ENCODE measurements around the gene GPR119.
"Not testable (repeated sequence)": the region's sequence is repeated elsewhere in the genome, so short reads cannot be mapped to it uniquely, and the experiment has no call there.

The GPR119 gene

DNA sequence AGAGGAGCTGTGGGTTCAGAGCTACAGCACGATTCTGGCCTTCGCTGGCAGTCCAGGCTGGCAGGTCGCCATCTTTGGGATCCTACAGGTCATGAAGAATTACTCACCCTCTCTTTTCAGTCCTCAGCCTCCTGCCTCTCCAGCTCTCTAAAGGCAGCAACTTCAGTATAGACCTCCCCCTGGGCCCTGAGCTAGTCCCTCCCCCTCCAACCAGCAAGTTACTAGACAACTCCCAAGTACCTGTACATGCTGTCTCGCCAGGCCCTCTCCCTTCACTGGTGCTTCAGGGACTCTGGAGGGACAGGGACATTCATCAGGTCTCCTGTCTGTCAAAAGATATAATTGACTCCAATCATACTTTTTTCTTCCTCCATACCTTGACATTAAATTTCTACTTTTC, at the start of gene GPR119:
TSS of gene GPR119 (minus strand) at position 155 of the 400 bp plus-strand sequence. CDS start 227 bp downstream, outside the sequence.
- no peak for DNase-seq (ENCODE audit: low spot score)

GRCh38 chrX:130429236-130429635, 43.8 kb upstream of the GPR119 start:
- DNase-seq (ENCODE audit: low spot score), result not testable (repeated sequence)

DNA sequence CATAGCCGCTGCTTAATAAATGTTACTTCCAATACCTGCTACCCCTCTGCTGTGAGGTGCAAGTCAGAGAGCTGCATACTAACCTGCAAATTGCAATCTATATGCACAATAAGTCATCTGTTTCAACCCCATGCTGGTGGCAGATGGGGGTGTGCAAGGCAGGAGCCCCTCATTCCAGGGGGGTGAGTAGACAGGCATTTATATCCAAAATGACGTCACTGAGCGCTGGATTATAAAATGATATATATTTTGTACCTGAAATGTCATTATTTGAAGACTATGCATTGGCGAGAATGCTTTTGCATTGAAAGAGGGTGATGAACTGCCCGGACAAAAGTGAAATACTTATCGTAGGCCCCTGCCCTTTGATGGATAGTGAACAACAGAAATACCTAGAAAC, 41.1 kb upstream of the GPR119 start:
- no peak for DNase-seq (ENCODE audit: low spot score)

DNA sequence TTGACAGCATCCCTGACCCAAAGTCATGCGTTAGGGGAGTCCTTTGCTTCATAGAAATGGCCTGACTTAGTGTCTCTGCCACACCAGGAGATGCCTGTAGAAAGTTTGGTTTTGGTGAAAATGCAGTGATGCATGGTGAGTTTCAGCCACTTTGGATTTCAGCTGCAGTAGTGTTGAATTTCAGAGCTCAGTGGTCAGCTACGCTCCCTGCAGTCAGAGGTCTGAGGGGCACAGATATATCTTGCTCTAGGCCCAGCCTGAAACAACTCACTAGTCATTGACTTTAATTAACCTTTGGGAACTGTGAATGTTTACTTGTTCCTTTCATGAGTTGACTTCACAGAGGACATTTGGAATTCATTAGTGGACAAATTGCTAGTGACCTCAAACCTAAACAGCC, 33.8 kb upstream of the GPR119 start:
- DNase-seq (ENCODE audit: low spot score), result no peak

GRCh38 chrX:130418740-130419139, 33.3 kb upstream of the GPR119 start:
- DNase-seq (ENCODE audit: low spot score), result no peak

- no peak for DNase-seq (ENCODE audit: low spot score)
Measured at GRCh38 chrX:130418066-130418465, 32.6 kb upstream of the GPR119 start.

GRCh38 chrX:130416785-130417184, 31.3 kb upstream of the GPR119 start:
- no peak for DNase-seq (ENCODE audit: low spot score)

- no peak for DNase-seq (ENCODE audit: low spot score)
Measured at GRCh38 chrX:130415201-130415600, 29.7 kb upstream of the GPR119 start.

GRCh38 chrX:130414800-130415199, 29.3 kb upstream of the GPR119 start:
- no peak for DNase-seq (ENCODE audit: low spot score)

DNA sequence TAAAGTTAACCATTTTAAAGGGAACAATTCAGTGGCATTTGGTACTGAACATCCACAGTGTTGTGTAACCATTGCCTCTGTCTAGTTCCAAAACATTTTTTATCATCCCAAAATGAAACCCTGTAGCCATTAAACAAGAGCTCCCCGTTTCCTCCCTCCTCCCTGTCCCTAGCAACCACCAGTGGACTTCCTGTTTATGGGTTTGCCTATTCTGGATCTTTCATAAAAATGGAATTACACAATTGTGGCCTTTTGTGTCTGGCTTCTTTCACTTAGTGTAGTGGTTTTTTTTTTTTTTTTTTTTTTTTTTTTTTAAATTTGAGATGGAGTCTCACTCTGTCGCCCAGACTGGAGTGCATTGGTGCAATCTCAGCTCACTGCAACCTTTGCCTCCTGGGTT, 27.9 kb upstream of the GPR119 start:
- no peak for DNase-seq (ENCODE audit: low spot score)

- DNase-seq (ENCODE audit: low spot score), result no peak
Measured at GRCh38 chrX:130402208-130402684, 16.8 kb upstream of the GPR119 start.

GRCh38 chrX:130401415-130402207, 16.1 kb upstream of the GPR119 start, which contains the start of gene RBMX2:
RBMX2 (plus strand) TSS chrX:130401987; CDS start chrX:130402033, 46 bp downstream.
- DNase-seq (ENCODE audit: low spot score), result peak; percentile 97

DNA sequence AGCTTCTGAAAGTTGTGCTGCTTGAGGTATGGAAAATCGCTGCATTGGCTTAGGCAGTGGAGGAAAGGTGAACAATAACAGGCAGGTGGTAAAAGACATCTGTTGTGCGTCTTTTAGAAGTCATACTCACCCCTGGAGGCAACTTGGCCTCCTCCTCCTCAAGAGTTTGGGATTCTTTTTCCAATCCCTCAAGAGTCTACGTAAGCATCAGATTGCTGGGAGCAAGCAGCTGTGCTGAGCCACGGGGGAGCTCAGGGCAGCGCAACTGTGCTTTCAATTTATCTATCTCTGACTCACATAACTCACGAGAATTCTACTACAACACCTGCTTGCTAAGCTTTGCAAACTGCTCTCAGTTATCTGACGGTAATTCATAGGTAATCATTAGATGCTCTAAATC, 9.9 kb upstream of the GPR119 start:
- no peak for DNase-seq (ENCODE audit: low spot score)

- DNase-seq (ENCODE audit: low spot score), result peak; percentile 69
Measured at GRCh38 chrX:130393451-130394074, 8.1 kb upstream of the GPR119 start.

- no peak for DNase-seq (ENCODE audit: low spot score)
Measured at GRCh38 chrX:130386408-130386808, 934 bp upstream of the GPR119 start.

DNA sequence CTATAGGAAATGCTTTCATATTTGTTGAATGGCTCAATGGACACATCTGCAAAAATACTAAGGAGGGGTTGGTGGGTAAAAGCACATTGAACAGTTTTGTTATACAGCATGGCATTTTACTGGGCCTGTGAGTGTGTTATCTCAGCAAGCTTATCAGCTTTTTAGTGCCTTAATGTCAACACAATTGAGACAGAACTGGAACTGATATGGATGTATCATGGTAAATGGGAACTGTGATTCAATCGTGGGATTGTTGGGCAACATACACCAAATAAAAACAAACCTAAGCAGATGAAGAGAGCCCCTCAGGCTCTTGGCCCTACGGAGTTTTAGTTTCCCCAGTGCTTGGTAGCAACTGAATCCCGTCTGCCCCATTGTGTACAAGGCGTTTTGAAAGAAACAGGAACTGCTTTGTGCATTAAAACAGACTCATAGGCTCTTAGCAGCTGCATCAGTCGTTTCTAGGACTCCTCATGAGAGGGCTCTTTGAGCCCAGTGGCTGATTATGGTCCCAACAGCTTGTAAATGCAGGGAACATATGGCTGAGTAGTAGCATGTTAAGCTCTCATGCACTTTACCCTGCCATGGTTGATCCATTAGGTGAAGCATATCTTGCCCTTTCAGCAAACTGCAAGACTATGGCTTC, 7.3 kb downstream of the GPR119 start:
- DNase-seq (ENCODE audit: low spot score), result peak; percentile 30

DNA sequence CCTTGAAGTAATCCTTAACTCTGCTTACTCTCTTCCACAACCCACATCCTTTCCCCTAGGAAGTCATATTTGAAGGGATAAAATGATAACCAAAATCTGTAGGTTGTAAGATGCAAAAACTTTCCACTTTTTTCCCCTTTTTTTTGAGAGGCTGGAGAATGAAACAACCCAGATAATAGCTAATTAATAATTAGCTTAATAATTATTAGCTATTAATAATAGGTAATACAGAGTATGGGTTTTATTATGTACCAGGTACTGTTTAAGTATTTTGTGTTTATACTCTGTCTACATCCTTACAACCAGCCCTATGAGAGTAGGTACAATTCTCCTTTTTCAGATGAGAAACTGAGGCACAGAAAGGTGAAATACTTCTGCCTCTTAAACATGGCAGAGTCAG, 9.4 kb downstream of the GPR119 start:
- no peak for DNase-seq (ENCODE audit: low spot score)

- not testable (repeated sequence) for DNase-seq (ENCODE audit: low spot score)
Measured at GRCh38 chrX:130352050-130352449, 33.4 kb downstream of the GPR119 start.

GRCh38 chrX:130351567-130351966, 33.9 kb downstream of the GPR119 start:
- no peak for DNase-seq (ENCODE audit: low spot score)

- DNase-seq (ENCODE audit: low spot score), result no peak
Measured at GRCh38 chrX:130347321-130347720, 38.2 kb downstream of the GPR119 start.

DNA sequence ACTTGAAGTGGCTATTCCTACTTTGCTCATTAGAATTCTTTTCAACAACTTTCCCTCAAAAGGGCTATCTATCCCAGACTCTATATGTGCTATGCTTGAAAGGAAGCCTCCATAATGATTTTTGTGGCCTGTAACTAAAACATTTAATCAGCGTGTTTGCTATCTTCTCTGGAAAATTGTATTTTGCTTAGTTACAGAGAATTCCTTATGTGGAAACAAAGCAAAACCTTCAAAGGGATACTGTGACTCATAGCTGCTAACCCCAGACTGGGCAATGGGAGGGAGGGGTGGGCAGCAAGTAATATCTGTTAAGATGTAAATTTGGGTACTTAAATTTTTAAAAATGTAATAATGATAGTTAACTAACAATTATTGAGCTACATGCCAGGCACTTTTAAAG, 42.1 kb downstream of the GPR119 start:
- no peak for DNase-seq (ENCODE audit: low spot score)

- DNase-seq (ENCODE audit: low spot score), result no peak
Measured at GRCh38 chrX:130340271-130340670, 45.2 kb downstream of the GPR119 start.
